Activated T-helper 1 cell treated with Interleukin-2 at 50 U/mL for 16 hours (primary cell): ENCODE measurements around the gene PCOLCE2.

Source experiments
- DNase-seq: peaks from one replicate; pipeline ENCODE4 v3.0.0-alpha.2; 2020; ENCODE audit warnings: low read depth

The PCOLCE2 gene

DNA sequence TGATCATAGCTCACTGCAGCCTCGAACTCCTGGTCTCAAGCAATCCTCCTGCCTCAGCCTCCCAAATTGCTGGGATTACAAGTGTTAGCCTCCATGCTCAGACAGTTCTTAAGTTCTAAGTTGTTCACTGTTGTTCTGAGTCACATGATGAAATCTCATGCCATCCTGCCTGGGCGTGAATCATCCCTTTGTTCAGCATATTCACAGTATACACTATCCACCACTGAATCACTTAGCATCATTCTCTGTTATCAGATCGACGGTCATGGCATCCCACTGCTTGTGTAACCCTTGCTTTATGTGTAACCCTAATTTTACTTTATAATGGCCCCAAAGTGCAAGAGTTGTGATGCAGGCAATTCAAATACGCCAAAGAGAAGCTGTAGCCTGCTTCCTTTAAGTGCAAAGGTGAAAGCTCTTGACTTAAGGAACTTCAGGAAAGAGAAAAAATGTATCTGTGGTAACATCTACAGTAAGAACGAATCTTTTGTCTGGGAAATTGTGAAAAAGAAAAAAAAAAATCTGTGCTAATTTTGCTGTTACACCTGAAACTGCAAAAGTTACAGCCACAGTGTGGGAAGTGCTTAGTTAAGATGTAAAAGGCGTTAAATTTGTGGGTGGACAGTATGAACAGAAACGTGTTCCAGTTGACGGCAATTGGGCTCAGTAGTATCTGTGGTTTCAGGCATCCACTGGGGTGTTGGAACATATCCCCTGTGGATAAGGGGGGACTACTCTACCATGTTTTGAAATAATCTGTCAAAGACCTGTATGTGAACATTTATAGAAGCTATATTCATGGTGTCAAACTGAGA lies 80.6 kb downstream of the PCOLCE2 start:
- no peak for DNase-seq

DNA sequence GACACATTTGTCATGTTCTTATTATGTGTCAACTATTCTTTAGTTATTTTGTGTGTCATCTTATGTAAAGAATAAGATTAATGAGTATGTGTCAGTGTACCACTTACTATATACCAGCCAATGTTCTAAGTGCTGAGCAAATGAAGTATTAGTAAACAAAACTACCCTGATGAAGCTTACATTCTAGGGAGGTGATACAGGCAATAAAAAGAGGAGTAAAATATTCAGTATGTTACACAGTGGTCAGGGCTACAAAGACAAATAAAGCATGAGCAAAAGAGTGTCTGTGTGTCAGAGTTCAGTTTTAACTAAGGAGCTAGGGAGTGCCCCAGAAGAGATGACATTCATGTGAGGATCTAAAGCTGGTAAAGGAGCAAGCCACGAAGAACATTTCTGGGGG lies 86.0 kb downstream of the PCOLCE2 start:
- DNase-seq, result no peak

DNA sequence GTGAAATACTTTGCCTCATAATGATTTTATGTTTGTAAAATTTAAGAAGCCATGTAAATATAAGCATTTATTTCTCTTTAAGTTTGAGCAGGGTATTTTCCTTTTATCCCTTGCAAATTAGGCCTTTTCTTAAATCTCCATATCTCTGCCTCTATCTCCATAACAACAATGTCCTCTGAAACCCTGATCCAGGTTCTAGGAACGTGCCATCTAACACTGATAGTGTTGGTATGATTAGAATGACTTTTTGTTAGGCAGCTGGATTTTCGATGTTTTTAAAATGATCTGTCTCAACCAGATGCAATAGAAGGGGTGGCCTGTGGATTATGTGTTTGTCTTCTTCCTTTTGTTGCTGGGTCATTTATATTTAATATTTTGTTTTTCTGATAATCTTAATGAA lies 87.1 kb downstream of the PCOLCE2 start:
- DNase-seq, result no peak

DNA sequence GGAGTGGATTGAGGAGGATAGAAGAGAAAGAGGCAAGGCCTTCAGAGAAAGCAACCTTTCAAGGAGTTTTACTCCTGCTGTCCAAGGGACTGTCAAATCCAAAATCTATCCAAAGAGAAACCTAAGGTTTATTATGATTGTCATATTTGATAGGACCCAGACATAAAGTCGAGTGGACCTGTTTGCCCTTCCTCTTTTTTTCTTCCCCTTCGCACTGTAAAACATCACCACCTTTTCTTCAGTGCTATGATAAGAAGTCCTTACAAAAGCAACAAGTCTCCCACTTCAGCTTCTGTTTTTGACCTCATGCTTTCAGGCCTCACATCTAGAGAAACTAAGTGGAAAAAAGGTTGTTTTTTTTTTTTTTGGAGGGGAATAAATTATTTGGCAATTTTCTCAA lies 92.1 kb downstream of the PCOLCE2 start:
- no peak for DNase-seq

DNA sequence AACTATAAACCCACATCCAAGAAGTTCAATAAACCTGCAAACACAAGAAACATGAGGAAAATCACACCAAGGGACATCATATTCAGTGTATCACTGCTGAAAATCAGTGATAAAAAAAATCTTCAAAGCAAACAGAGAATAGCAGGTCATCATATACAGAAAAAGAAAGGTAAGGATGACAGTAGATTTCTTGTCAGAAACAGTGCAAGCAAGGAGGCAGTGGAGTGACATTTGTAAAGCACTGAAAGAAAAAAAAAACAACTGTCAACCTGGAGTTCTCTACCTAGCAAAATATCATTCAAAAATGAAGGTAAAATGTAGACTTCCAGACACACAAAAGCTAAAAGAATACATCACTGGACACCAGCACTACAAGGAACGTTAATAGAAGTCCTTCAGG lies 93.6 kb downstream of the PCOLCE2 start:
- no peak for DNase-seq

DNA sequence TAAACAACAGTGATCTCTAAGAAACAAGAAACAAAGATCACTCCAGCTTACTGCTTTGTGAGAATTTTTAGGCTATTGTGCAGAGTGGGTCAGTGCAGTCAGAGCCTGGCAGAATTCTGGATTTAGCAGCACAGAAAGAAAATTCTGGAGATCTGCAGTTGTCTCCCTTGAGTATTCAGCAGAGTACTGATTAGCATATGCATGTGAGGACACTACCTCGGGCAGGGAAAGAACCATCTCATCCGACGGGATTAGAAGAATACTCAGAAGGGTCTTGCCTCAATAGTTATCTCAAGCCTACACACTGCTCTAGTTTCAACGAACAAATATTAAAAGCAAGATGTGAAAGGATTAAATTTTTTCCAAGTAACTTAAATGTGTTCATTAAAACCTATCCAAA lies 94.4 kb downstream of the PCOLCE2 start:
- DNase-seq, result no peak

DNA sequence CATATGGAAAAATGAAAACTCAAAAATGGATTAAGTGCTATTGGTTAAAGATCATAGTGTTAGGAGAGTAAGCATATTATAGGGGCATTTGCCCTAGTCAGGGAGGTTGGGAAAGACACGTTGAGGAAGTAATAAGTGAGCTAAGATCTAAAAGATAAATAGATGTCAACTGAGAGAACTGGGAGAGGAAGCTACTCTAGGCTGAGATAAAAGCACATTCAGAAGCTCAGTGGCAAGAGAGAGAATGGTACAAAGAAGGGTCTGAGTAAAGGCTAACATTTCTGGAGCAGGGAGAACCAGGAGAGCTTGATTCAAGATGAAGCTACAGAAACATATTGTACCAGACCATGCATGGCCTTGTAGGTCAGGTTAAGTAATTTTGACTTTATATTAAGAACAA lies 101.2 kb downstream of the PCOLCE2 start:
- no peak for DNase-seq

DNA sequence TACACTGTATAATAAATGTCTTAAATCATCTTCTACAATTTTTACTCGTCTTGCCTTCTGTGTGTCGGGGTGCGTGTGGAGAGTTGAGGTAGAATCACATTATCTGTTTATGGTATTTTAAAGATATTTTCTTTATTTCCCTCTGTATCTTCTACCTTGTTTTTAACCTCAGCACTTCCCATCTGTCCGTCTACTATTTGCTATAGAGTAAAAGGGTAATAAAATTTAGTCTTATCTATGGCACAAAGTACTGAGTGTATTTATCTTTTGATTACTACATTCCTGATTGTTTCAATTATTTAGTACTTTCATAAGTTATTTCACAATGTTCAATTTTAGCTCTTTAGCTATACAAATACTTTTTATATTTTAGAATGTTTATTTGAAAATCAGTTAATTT lies 102.9 kb downstream of the PCOLCE2 start:
- no peak for DNase-seq

DNA sequence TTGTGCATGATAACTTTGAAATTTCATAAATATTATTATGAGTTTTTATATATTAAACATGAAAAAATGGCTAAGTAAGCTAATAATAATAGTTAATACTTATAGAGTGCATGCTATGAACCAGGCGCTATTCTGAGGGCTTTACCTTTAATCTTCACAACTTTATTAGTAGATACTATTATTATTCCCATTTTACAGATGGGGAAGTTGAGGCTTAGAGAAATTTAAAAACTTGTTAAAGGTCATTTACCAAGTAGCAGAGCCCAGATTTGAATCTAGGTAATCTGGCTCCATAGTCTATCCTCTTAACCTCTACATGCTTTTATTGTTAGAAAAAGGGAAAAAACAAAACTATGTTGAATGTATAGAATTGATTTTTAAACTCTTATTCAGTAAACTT lies 104.7 kb downstream of the PCOLCE2 start:
- DNase-seq, result no peak

DNA sequence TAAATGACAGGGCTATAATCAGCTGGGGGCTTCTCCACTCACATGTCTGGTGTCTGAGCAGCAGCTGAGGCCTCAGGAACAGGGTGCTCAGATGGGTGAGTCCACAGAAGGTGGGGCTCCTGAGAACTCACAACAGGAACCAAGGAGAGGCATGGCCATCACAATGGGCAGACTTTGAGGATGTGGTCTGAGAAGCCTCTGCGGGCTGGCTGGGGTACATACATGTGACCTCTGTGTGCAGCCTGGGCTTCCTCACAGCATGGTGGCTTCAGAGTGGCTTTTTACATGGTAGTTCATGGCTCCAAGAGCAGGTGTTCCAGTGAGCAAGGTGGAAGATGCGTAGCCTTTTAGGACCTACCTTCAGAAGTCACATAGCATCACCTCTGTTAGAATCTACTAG lies 106.3 kb downstream of the PCOLCE2 start:
- DNase-seq, result no peak

DNA sequence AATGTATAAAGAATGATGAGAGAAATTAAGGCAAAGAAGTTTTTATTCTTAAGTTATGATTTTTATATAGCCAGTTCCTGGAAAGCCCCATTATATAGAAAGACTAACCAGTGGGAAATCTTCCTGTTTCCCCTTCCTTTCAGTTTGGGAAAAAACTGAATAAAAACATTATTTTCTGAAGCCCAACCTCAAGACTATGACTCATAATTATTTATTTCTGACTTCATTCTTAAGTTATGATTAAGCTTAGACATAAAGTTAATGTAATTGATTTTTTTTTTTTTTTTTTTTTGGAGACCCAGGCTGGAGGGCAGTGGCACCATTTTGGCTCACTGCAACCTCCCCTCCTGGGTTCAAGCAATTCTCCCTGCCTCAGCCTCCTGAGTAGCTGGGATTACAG lies 109.3 kb downstream of the PCOLCE2 start:
- no peak for DNase-seq

DNA sequence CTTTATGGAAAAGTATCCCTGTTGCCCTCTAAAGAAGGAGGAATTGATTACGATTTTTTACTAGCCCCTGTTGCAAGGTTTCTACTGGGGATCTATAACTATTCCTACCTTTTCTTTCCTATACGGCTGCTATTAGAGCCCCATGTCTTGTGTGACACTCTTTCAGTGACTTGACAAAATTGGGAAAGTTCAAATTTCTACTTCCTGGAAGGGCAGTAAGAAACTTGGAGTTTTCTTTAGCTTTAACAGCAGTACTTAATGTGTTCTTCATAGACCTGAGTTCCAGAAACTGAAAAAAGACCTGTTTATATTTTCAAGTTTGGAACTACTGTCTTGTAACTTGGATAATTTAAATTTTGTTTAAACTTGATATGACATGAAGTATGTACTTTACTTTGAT lies 110.3 kb downstream of the PCOLCE2 start:
- no peak for DNase-seq

DNA sequence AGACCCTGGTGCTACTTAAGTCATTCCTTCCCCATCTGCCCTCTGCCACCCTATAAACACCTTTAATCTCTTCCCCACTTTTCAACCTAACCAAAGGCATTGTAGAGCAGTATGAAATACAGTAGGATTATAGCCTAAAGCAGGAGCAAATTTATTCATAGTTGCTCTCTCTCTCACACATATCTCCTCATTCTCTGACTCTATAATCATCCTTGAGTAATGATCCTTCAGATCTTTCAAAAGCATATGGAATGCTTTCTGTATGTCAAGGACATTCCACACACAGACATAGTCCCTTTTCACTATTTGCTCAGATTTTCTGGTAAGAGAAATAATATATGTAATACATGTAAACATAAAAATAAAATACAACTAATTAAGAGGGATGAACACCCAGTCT lies 111.0 kb downstream of the PCOLCE2 start:
- DNase-seq, result no peak

DNA sequence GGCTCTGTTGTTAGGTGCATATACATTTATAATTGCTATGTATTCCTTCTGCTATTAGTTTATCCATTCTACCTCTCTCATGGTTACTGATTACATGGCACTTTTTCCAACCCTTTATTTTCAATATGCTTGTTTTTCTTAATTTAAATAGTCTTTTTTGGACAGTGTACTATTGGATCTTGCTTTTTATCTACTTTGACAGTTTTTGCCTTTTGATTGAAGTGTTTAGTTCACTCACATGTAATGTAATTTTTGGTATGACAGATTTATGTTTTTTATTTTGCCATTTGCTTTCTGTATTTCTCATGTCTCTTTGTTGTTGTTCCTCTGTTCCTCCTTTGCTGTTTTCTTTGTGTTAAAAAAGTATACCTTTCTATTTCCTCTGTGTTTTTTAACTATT lies 120.5 kb downstream of the PCOLCE2 start:
- no peak for DNase-seq
